GM20000 (cell line): ENCODE measurements around the gene TNFAIP6.
A peak's percentile ranks its signal among the peaks of the same experiment; 100 is the strongest.
"Not testable (repeated sequence)": the region's sequence is repeated elsewhere in the genome, so short reads cannot be mapped to it uniquely, and the experiment has no call there.

Experiments
- DNase-seq: peaks from one replicate; pipeline ENCODE4 v3.0.0; 2012; ENCODE audit warnings: low spot score
- CTCF ChIP-seq: IDR thresholded peaks from 2 replicates; pipeline ENCODE4 v1.5.1; 2012; ENCODE audit warnings: mild to moderate bottlenecking, control low read depth; ENCODE audit errors: extremely low read depth, missing control alignments

TNFAIP6 gene

GRCh38 chr2:151405376-151405775 is 48.0 kb downstream of the TNFAIP6 start:
- no peak for TF ChIP-seq CTCF
- DNase-seq, result no peak

GRCh38 chr2:151407281-151407680 is 49.9 kb downstream of the TNFAIP6 start:
- TF ChIP-seq CTCF, result no peak

GRCh38 chr2:151408788-151409600 is 51.6 kb downstream of the TNFAIP6 start:
- DNase-seq, result no peak
- no peak for TF ChIP-seq CTCF

More at GRCh38 chr2:151407281-151407680, 49.9 kb downstream of the TNFAIP6 start:
- DNase-seq, result no peak

- TF ChIP-seq CTCF, result peak; percentile 27
- peak; percentile 88 for DNase-seq
Observed at GRCh38 chr2:151409601-151410484, 52.5 kb downstream of the TNFAIP6 start, which contains the start of gene RIF1. RIF1 (plus strand) TSS chr2:151409902; CDS start chr2:151410424, 522 bp downstream.

GRCh38 chr2:151410485-151410834 is 53.1 kb downstream of the TNFAIP6 start:
- peak; percentile 55 for DNase-seq
- no peak for TF ChIP-seq CTCF

- DNase-seq, result no peak
- no peak for TF ChIP-seq CTCF
Observed at GRCh38 chr2:151417650-151418049, 60.3 kb downstream of the TNFAIP6 start.

GRCh38 chr2:151421681-151422080 is 64.3 kb downstream of the TNFAIP6 start:
- DNase-seq, result not testable (repeated sequence)
